SIG-M5 treated with dmso at 0.1 percent for 504 hours (cell line): ENCODE data around the gene TNFSF12.

ENCODE experiments used
- DNase-seq: peaks from one replicate; lab custom pipeline; 2025; ENCODE audit not compliant: unreplicated experiment; lab: John Stamatoyannopoulos, UW

Gene TNFSF12

DNA sequence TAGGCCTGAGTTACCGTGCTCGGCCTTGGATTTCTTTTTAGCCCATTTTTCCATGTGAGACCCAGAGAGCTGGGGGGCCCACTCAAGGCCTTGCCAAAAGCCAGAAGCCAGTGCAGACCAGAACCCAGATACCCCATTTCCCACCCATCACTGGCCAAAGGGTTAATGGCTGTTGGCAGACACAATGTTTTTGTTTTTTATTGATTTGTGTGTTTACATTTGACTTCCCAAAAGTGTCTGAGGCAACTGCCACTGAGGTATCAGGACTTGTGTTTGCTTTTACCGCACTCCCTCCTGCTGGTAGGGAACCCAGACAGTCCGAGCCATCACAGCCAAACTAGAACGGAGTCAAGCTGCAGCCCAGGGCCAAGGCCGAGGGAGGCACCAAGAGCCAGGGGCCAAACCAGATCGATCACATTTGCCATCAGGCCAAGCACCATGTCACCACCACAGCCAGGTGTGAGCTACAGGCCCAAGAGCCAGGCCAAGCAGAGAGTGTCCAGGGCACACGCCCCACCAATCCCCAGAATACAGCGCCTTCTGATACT, 7.7 kb upstream of the TNFSF12 start:
- DNase-seq: no peak

DNA sequence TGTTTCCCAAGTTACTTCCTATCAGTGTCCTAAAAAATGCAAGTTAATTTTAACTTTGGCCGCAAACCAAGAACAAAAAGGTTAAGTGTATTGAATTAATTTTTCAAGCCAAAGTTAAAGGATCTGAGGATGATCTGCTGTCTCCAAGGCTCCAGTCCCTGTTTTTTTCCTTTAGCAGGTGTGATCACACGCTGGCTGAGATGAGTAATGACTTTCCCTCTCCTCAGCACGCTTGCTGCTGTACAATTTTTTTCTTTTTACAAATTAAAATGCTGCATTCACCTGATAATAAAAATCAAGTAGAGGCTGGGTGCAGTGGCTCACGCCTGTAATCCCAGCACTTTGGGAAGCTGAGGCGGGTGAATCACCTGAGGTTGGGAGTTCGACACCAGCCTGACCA, 3.9 kb upstream of the TNFSF12 start:
- no peak for DNase-seq

DNA sequence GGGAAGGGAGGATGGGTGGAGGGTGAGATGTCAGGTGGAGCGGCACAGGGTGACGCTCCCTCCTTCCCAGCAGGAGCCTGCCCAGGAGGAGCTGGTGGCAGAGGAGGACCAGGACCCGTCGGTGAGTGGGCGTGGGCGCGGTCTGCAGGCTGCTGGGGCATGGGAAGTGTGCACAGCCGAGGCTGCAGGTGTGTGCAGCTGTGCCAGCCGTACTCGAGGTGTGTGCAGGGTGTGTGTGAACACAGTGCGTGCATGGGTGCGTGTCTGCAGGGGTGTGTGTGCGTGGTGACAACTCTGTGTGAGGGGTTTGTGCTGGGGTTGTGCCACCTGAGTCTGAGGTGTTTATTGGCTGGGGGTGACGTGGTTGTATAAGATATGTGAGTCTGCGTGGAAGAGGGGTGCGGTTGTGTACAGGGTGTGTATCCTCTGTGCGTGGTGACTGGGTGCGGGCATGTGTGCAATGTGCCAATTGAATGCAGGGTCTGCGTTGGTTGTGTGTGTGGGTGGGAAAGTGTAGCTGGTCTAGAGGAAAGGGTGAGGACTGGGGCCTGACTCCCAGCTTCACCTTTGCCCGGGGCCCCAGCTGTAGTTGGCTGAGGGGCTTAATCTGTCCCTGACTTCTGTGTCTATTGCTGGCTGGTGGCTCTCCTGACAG, 670 bp downstream of the TNFSF12 start:
- no peak for DNase-seq

- DNase-seq: no peak
These were observed 1.5 kb downstream of the TNFSF12 start for GRCh38 chr17:7550344-7550743.

GRCh38 chr17:7551396-7551795, 2.5 kb downstream of the TNFSF12 start:
- no peak for DNase-seq

DNA sequence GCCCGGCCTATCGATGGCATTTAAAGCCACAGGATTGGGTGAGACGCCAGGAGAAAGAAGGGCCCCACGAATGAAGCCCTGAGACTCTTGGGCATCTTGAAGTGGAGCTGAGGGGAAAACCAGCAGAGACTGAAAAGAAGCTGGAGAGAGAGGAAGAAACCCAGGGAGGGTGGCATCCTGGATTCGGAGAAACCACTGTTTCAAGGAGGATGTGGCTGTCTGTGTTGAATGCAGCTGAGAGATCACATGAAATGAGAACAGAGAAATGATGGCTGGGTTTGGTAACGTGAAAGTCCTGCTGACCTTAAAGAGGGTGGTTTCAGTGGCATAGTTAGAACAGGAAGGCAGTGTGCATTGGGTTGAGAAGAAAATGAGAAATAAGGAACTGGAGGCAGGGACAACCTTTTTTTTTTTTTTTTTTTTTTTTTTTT, 3.8 kb downstream of the TNFSF12 start:
- DNase-seq: peak; percentile 86

DNA sequence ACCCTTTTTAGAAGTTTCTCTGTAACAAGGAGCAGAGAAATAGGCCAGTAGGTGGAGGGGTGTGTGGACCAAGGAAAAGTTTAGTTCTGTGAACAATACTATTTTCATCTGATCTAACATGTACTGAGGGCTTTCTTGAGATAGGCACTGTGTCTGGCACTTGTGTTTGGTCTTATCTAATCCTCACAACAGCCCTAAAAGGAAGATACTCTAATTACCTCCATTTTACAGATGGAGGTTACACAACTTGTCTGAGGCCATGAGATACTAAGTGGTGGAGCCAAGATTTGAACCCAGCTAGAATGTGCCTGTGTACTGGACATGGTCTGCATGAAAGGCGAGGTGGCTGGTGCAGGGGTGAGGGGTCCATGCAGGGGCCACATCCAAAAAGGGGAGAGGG, 4.5 kb downstream of the TNFSF12 start:
- DNase-seq: no peak

GRCh38 chr17:7555320-7555948, 6.6 kb downstream of the TNFSF12 start:
- DNase-seq: no peak

DNA sequence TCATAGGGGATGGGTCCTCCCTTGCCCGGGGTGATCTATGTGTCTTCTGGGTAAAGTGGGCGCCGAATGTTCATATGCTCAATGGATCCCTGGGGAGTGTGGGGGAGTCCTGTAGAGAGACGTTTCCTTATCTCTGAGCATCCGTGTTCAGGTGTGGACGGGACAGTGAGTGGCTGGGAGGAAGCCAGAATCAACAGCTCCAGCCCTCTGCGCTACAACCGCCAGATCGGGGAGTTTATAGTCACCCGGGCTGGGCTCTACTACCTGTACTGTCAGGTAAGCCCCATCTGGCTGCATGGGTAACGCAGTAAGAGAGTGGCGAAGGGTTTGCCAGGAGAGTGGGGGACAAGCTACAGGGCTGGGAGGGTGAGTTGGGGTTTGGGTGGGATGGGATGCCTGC, 7.8 kb downstream of the TNFSF12 start:
- no peak for DNase-seq

DNA sequence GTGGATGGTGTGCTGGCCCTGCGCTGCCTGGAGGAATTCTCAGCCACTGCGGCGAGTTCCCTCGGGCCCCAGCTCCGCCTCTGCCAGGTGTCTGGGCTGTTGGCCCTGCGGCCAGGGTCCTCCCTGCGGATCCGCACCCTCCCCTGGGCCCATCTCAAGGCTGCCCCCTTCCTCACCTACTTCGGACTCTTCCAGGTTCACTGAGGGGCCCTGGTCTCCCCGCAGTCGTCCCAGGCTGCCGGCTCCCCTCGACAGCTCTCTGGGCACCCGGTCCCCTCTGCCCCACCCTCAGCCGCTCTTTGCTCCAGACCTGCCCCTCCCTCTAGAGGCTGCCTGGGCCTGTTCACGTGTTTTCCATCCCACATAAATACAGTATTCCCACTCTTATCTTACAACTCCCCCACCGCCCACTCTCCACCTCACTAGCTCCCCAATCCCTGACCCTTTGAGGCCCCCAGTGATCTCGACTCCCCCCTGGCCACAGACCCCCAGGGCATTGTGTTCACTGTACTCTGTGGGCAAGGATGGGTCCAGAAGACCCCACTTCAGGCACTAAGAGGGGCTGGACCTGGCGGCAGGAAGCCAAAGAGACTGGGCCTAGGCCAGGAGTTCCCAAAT, 8.4 kb downstream of the TNFSF12 start:
- no peak for DNase-seq

- peak; percentile 84 for DNase-seq
These were observed 9.1 kb downstream of the TNFSF12 start for GRCh38 chr17:7557775-7558543.

DNA sequence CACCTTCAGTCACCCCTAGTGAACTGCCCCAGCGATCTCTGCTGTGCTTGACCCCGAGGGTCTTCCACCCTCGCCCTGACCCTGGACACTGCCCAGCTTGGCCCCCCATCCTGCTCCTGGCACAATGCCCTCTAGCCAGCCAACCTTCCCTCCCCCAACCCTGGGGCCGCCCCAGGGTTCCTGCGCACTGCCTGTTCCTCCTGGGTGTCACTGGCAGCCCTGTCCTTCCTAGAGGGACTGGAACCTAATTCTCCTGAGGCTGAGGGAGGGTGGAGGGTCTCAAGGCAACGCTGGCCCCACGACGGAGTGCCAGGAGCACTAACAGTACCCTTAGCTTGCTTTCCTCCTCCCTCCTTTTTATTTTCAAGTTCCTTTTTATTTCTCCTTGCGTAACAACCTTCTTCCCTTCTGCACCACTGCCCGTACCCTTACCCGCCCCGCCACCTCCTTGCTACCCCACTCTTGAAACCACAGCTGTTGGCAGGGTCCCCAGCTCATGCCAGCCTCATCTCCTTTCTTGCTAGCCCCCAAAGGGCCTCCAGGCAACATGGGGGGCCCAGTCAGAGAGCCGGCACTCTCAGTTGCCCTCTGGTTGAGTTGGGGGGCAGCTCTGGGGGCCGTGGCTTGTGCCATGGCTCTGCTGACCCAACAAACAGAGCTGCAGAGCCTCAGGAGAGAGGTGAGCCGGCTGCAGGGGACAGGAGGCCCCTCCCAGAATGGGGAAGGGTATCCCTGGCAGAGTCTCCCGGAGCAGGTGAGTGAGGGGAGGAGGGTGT, 9.9 kb downstream of the TNFSF12 start, which contains the start of gene TNFSF13:
TSS of gene TNFSF13 (plus strand) at position 207 of the 776 bp plus-strand sequence. CDS start at position 497, 290 bp downstream.
- DNase-seq: peak; percentile 92

DNA sequence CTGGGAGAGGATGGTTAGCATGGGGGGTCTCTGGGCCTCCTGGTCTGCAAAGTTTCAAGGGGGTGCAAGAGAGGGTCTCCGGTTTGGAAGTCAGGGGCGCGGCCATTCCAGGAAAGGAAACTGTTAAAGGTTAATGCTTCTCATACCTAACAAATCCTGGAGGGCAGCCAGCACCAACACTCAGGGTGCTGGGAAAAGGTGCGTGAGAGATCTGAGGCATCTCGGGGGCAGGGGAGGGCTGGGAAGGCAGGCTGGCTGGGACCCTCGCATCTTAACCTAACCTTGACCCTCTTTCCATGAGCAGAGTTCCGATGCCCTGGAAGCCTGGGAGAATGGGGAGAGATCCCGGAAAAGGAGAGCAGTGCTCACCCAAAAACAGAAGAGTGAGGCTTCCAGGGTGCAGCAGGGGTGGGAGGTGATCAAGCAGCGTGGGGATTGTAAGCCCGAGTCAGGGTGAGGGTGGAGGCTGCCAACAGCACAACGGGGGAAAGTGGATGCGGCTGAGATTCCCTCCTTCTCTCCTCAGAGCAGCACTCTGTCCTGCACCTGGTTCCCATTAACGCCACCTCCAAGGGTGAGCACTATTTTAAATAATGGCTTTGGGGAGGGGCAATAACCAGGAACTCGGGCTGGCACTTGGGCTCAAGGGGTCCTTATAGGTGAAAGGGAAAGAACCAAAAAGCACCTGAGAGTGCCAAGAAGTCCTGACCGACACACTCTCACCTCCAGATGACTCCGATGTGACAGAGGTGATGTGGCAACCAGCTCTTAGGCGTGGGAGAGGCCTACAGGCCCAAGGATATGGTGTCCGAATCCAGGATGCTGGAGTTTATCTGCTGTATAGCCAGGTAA, 10.7 kb downstream of the TNFSF12 start:
- no peak for DNase-seq

- DNase-seq: peak; percentile 73
These were observed 11.5 kb downstream of the TNFSF12 start for GRCh38 chr17:7560172-7561027.

GRCh38 chr17:7561028-7561575, 12.2 kb downstream of the TNFSF12 start:
- peak; percentile 76 for DNase-seq

GRCh38 chr17:7561589-7562207, 12.8 kb downstream of the TNFSF12 start, which contains the start of gene SENP3:
SENP3 (plus strand) TSS chr17:7561919; CDS start chr17:7563077, 1,158 bp downstream.
- peak; percentile 83 for DNase-seq

DNA sequence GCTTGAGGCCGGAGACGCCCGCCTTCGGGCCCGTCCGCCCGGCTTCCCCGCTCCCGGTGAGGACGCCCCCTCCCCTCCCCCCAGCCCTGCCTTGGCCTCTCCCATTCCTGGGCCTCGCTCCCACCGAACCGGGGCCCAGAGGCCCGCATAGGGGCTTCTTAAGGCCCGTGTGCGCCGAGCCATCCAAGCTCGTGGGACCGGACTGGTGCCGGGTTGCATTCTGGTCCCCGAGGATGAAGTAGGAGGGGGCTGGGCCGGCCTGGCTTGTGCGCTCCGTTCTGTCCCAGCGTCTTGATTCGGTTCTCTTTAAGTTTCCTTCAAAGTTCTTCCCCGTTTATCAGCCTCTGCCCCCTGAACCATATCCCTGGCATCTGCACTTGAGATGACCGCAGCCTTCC, 13.3 kb downstream of the TNFSF12 start:
- no peak for DNase-seq
